Measurements from ENCODE around the gene UBR2.
"Not testable (repeated sequence)": the region's sequence is repeated elsewhere in the genome, so short reads cannot be mapped to it uniquely, and the experiment has no call there.

The UBR2 gene

GRCh38 chr6:42555477-42556457 is 8.1 kb upstream of the UBR2 start:
- DNase-seq (ENCODE audit: low spot score) = peak; percentile 39

- DNase-seq (ENCODE audit: low spot score) = no peak
Observed at GRCh38 chr6:42556462-42556861, 7.4 kb upstream of the UBR2 start.

GRCh38 chr6:42559276-42559675 is 4.6 kb upstream of the UBR2 start:
- not testable (repeated sequence) for DNase-seq (ENCODE audit: low spot score)

GRCh38 chr6:42561986-42562385 is 1.8 kb upstream of the UBR2 start:
- no peak for DNase-seq (ENCODE audit: low spot score)

GRCh38 chr6:42562788-42563405 is 932 bp upstream of the UBR2 start:
- DNase-seq (ENCODE audit: low spot score) = no peak

GRCh38 chr6:42564506-42564825 is 637 bp downstream of the UBR2 start:
- no peak for DNase-seq (ENCODE audit: low spot score)

GRCh38 chr6:42565823-42566613 is 2.2 kb downstream of the UBR2 start:
- DNase-seq (ENCODE audit: low spot score) = no peak

GRCh38 chr6:42566614-42567208 is 2.9 kb downstream of the UBR2 start:
- no peak for DNase-seq (ENCODE audit: low spot score)

- not testable (repeated sequence) for DNase-seq (ENCODE audit: low spot score)
Observed at GRCh38 chr6:42567237-42567636, 3.4 kb downstream of the UBR2 start.

- no peak for DNase-seq (ENCODE audit: low spot score)
Observed at GRCh38 chr6:42569102-42570028, 5.5 kb downstream of the UBR2 start.

GRCh38 chr6:42571611-42572342 is 7.9 kb downstream of the UBR2 start:
- DNase-seq (ENCODE audit: low spot score) = no peak

GRCh38 chr6:42572523-42572922 is 8.7 kb downstream of the UBR2 start:
- DNase-seq (ENCODE audit: low spot score) = no peak

- not testable (repeated sequence) for DNase-seq (ENCODE audit: low spot score)
Observed at GRCh38 chr6:42576538-42576937, 12.7 kb downstream of the UBR2 start.

- DNase-seq (ENCODE audit: low spot score) = no peak
Observed at GRCh38 chr6:42598300-42598699, 34.5 kb downstream of the UBR2 start.

- no peak for DNase-seq (ENCODE audit: low spot score)
Observed at GRCh38 chr6:42599558-42599957, 35.7 kb downstream of the UBR2 start.

GRCh38 chr6:42604150-42604549 is 40.3 kb downstream of the UBR2 start:
- DNase-seq (ENCODE audit: low spot score) = no peak

GRCh38 chr6:42604699-42605098 is 40.9 kb downstream of the UBR2 start:
- not testable (repeated sequence) for DNase-seq (ENCODE audit: low spot score)

- DNase-seq (ENCODE audit: low spot score) = no peak
Observed at GRCh38 chr6:42610416-42610815, 46.6 kb downstream of the UBR2 start.

GRCh38 chr6:42615518-42615917 is 51.7 kb downstream of the UBR2 start:
- no peak for DNase-seq (ENCODE audit: low spot score)

GRCh38 chr6:42616716-42617115 is 52.9 kb downstream of the UBR2 start:
- no peak for DNase-seq (ENCODE audit: low spot score)

All from iPS-NIHi11 (cell line).